ENCODE measurements around the gene NOTUM. TPM values are rescaled to one million over a fixed set of nuclear protein-coding genes. Genes with fewer than 3 reads are reported as not detected.
A peak's percentile ranks its signal among the peaks of the same experiment; 100 is the strongest.

NOTUM gene
- polyA plus RNA-seq, 2 of the 4 experiments (the other 2 are of a cell fraction) = 0.06 to 0.92 TPM

- ATAC-seq (peak; percentile 52), FAIRE-seq (no peak), DNase-seq (ENCODE audit: low read depth in 1 of 2, low spot score in 1 of 2) (peak; percentile 67 to 78)
- POLR2A ChIA-PET = interaction anchor here (1.5 kb wide), 1 partner anchor 9 kb away, joined by 3 read pairs; the partner anchor contains the start of gene ASPSCR1
- Histone ChIP-seq H3K9me3 (peaks cover 14% of the 10 kb centered on the region), H3K4me2 (peak overlapping the region; percentile 72), H3K4me3 (0 out of 3 replicates have a peak overlapping the region, but pooled peaks have one; percentile 16), H3K4me1 (peaks cover 19% of the 10 kb centered on the region), H3K27ac (peak overlapping the region; percentile 65 to 85)
- WGBS (ENCODE audit: missing lambda C conversion rate) = 48% methylated on average over 27 of the region's 36 CpGs
- CTCF ChIA-PET = interaction anchor here (0.7 to 10.9 kb wide), 9 partner anchors 8 to 98 kb away, joined by 3 to 794 read pairs (median 4); partner anchors contain the start of genes CENPX, DCXR, LRRC45 and MAFG
- TF ChIP-seq CHD2 (IDR thresholded peaks at IDR 0.05; ENCODE audit: low read length, partially characterized antibody) (no peak), NR3C1 (IDR thresholded peaks at IDR 0.05) (no peak), GATA3 (IDR thresholded peaks at IDR 0.05; ENCODE audit: borderline replicate concordance) (no peak), EHMT2 (IDR thresholded peaks at IDR 0.05; ENCODE audit: low read depth) (no peak), ZSCAN20 (CRISPR knock-in tag; IDR thresholded peaks at IDR 0.05) (no peak)
- TF ChIP-seq, protein P1, sequence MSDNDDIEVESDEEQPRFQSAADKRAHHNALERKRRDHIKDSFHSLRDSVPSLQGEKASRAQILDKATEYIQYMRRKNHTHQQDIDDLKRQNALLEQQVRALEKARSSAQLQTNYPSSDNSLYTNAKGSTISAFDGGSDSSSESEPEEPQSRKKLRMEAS (IDR thresholded peaks at IDR 0.05) = peak; percentile 76
- TF ChIP-seq, protein P2, sequence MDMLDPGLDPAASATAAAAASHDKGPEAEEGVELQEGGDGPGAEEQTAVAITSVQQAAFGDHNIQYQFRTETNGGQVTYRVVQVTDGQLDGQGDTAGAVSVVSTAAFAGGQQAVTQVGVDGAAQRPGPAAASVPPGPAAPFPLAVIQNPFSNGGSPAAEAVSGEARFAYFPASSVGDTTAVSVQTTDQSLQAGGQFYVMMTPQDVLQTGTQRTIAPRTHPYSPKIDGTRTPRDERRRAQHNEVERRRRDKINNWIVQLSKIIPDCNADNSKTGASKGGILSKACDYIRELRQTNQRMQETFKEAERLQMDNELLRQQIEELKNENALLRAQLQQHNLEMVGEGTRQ (IDR thresholded peaks at IDR 0.05) = peak; percentile 86
- TF ChIP-seq, protein P3, sequence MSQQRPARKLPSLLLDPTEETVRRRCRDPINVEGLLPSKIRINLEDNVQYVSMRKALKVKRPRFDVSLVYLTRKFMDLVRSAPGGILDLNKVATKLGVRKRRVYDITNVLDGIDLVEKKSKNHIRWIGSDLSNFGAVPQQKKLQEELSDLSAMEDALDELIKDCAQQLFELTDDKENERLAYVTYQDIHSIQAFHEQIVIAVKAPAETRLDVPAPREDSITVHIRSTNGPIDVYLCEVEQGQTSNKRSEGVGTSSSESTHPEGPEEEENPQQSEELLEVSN (IDR thresholded peaks at IDR 0.05; ENCODE audit: borderline replicate concordance, low read depth) = peak; percentile 44; the same call in 1 of the 2 replicates
Measured at GRCh38 chr17:81967533-81968395, 6.8 kb upstream of the NOTUM start.

GRCh38 chr17:81967244-81967532, 6.2 kb upstream of the NOTUM start:
- peaks cover 19% of the 10 kb centered on the region for H3K4me1 ChIP-seq
- WGBS (ENCODE audit: missing lambda C conversion rate) = 77% methylated on average over 3 of the region's 5 CpGs
- H3K4me3 ChIP-seq = no peak overlapping the region
- TF ChIP-seq CBX8 (IDR thresholded peaks at IDR 0.05) = no peak
- TF ChIP-seq SREBF2 (IDR thresholded peaks at IDR 0.05) = no peak
- no peak for TF ChIP-seq ZC3H11A (IDR thresholded peaks at IDR 0.05)
- no peak for TF ChIP-seq BHLHE40 (IDR thresholded peaks at IDR 0.05; ENCODE audit: low read depth, low read length)
- TF ChIP-seq TP53 (CRISPR knock-in tag; IDR thresholded peaks at IDR 0.05) = no peak
- TF ChIP-seq PHF8 (IDR thresholded peaks at IDR 0.05; ENCODE audit: borderline replicate concordance, low read depth) = no peak
- TF ChIP-seq, protein P2 (IDR thresholded peaks at IDR 0.05) = no peak
- TF ChIP-seq EHMT2 (IDR thresholded peaks at IDR 0.05; ENCODE audit: low read depth) = no peak
- TF ChIP-seq BCL3 (IDR thresholded peaks at IDR 0.05) = no peak
- TF ChIP-seq HES2 (IDR thresholded peaks at IDR 0.05) = no peak
- TF ChIP-seq MAZ (IDR thresholded peaks at IDR 0.05; ENCODE audit: borderline replicate concordance, low read depth, low read length) = no peak
- no peak for TF ChIP-seq HOXB13 (CRISPR knock-in tag; IDR thresholded peaks at IDR 0.05; ENCODE audit: low read depth)
- no peak for TF ChIP-seq RCOR1 (IDR thresholded peaks at IDR 0.05; ENCODE audit: low read depth, low read length)
- no peak for TF ChIP-seq HMGXB4 (CRISPR knock-in tag; IDR thresholded peaks at IDR 0.05; ENCODE audit: borderline replicate concordance)
- TF ChIP-seq EP300 (IDR thresholded peaks at IDR 0.05) = no peak
- TF ChIP-seq, protein P4, sequence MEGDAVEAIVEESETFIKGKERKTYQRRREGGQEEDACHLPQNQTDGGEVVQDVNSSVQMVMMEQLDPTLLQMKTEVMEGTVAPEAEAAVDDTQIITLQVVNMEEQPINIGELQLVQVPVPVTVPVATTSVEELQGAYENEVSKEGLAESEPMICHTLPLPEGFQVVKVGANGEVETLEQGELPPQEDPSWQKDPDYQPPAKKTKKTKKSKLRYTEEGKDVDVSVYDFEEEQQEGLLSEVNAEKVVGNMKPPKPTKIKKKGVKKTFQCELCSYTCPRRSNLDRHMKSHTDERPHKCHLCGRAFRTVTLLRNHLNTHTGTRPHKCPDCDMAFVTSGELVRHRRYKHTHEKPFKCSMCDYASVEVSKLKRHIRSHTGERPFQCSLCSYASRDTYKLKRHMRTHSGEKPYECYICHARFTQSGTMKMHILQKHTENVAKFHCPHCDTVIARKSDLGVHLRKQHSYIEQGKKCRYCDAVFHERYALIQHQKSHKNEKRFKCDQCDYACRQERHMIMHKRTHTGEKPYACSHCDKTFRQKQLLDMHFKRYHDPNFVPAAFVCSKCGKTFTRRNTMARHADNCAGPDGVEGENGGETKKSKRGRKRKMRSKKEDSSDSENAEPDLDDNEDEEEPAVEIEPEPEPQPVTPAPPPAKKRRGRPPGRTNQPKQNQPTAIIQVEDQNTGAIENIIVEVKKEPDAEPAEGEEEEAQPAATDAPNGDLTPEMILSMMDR (IDR thresholded peaks at IDR 0.05) = no peak
- TF ChIP-seq FOSB (CRISPR knock-in tag; IDR thresholded peaks at IDR 0.05) = no peak
- TF ChIP-seq GATA3 (IDR thresholded peaks at IDR 0.05; ENCODE audit: borderline replicate concordance) = no peak
- no peak for TF ChIP-seq ZNF302 (CRISPR knock-in tag; IDR thresholded peaks at IDR 0.05)
- no peak for TF ChIP-seq ELK1 (IDR thresholded peaks at IDR 0.05; ENCODE audit: low read depth, low read length)
- ChIA-PET CTCF (interaction anchor here (1.0 to 10.9 kb wide), 7 partner anchors 7 to 98 kb away, joined by 3 to 794 read pairs (median 6); partner anchors contain the start of genes CENPX, DCXR, LRRC45 and MAFG), POLR2A (interaction anchor here (1.5 kb wide), 1 partner anchor 10 kb away, joined by 3 read pairs; the partner anchor contains the start of gene ASPSCR1)
- peak overlapping the region; percentile 65 to 85; a peak in 5 of 6 replicates for H3K27ac ChIP-seq
- H3K4me2 ChIP-seq = peak overlapping the region; percentile 72; the same call in 1 of the 3 replicates
- no peak for FAIRE-seq
- ATAC-seq = peak in 1 of 2 experiments; percentile 2; a peak in 1 of 6 replicates
- peaks cover 9% of the 10 kb centered on the region; the same call in 2 of the 3 replicates for H3K9me3 ChIP-seq
- no peak for DNase-seq (ENCODE audit: low read depth in 1 of 2, low spot score in 1 of 2)
